WTC11 (cell line): ENCODE measurements around the gene PTPN1. TPM values are rescaled to one million over a fixed set of nuclear protein-coding genes. Genes with fewer than 3 reads are reported as not detected.

Experiments
- ATAC-seq: fragments of 200-7000 bp; cut with Tn5 transposase; 2 replicates; pipeline ENCODE4 v1.10.0; 2021; ENCODE audit warnings: mild to moderate bottlenecking, moderate library complexity
- CTCF ChIA-PET: fragments of 300-600 bp; sonication (Branson Sonifier 250); formaldehyde crosslinking; loops from one replicate; lab custom pipeline; 2021; ENCODE audit warnings: antibody characterized with exemption; lab: Charles Lee
- POLR2A ChIA-PET: fragments of 350-600 bp; sonication (Branson Sonifier 250); formaldehyde crosslinking; loops from one replicate; lab custom pipeline; 2021; ENCODE audit warnings: antibody characterized with exemption; lab: Charles Lee
- DNase-seq: peaks from one replicate; pipeline ENCODE4 v3.0.0; 2021; ENCODE audit warnings: low spot score
- H3K27ac Mint-ChIP-seq: 2 replicates; pipeline ENCODE4 v1.8.0; 2021; ENCODE audit warnings: mixed read lengths
- H3K27me3 Mint-ChIP-seq: 2 replicates; pipeline ENCODE4 v1.8.0; 2021; ENCODE audit warnings: low read depth, mild to moderate bottlenecking, moderate library complexity, mixed read lengths
- H3K36me3 Mint-ChIP-seq: 2 replicates; pipeline ENCODE4 v1.8.0; 2021; ENCODE audit warnings: mixed read lengths
- H3K4me1 Mint-ChIP-seq: 2 replicates; pipeline ENCODE4 v1.8.0; 2022; ENCODE audit warnings: mixed read lengths
- H3K4me3 Mint-ChIP-seq: 2 replicates; pipeline ENCODE4 v1.8.0; 2021; ENCODE audit warnings: mild to moderate bottlenecking, moderate library complexity, mixed read lengths
- H3K9me3 Mint-ChIP-seq: 2 replicates; pipeline ENCODE4 v1.8.0; 2021; ENCODE audit warnings: mixed read lengths
- ATF1 ChIP-seq: sonication (generic); formaldehyde crosslinking; IDR thresholded peaks from 2 replicates; pipeline ENCODE4 v1.8.1; 2023; ENCODE audit warnings: mild to moderate bottlenecking, moderate library complexity, missing genetic modification reagents
- CBFB ChIP-seq: sonication (generic); formaldehyde crosslinking; IDR thresholded peaks from 2 replicates; pipeline ENCODE4 v1.8.1; 2022; ENCODE audit warnings: mild to moderate bottlenecking, low read depth, missing genetic modification reagents
- CREB1 ChIP-seq: sonication (generic); formaldehyde crosslinking; IDR thresholded peaks from 2 replicates; pipeline ENCODE4 v1.8.0; 2023; ENCODE audit warnings: mild to moderate bottlenecking, missing genetic modification reagents
- E2F4 ChIP-seq: sonication (generic); formaldehyde crosslinking; IDR thresholded peaks from 2 replicates; pipeline ENCODE4 v1.8.1; 2022; ENCODE audit warnings: low read depth, mild to moderate bottlenecking, moderate library complexity, missing genetic modification reagents, borderline replicate concordance
- FOXJ3 ChIP-seq: sonication (generic); formaldehyde crosslinking; IDR thresholded peaks from 2 replicates; pipeline ENCODE4 v1.9.0; 2021; ENCODE audit warnings: missing genetic modification reagents, mild to moderate bottlenecking, borderline replicate concordance
- MLX ChIP-seq: sonication (generic); formaldehyde crosslinking; IDR thresholded peaks from 2 replicates; pipeline ENCODE4 v1.8.1; 2023; ENCODE audit warnings: mild to moderate bottlenecking, missing genetic modification reagents, moderate library complexity
- MXD4 ChIP-seq: fragments of 250-450 bp; sonication (Bioruptor Pico); IDR thresholded peaks from 2 replicates; pipeline ENCODE4 v1.8.0; 2021; ENCODE audit warnings: mild to moderate bottlenecking, moderate library complexity, borderline replicate concordance
- MYBL2 ChIP-seq: sonication (generic); formaldehyde crosslinking; IDR thresholded peaks from 2 replicates; pipeline ENCODE4 v1.8.1; 2023; ENCODE audit warnings: mild to moderate bottlenecking, moderate library complexity, missing genetic modification reagents
- NR3C1 ChIP-seq: sonication (generic); formaldehyde crosslinking; conservative IDR thresholded peaks from 2 replicates; pipeline ENCODE4 v1.8.1; 2023; ENCODE audit warnings: low read depth, mild to moderate bottlenecking, missing genetic modification reagents
- OVOL2 ChIP-seq: fragments of 250-450 bp; sonication (Bioruptor Pico); IDR thresholded peaks from 2 replicates; pipeline ENCODE4 v1.9.0; 2021; ENCODE audit warnings: mild to moderate bottlenecking, borderline replicate concordance
- PRRX2 ChIP-seq: fragments of 250-450 bp; sonication (Bioruptor Pico); IDR thresholded peaks from 2 replicates; pipeline ENCODE4 v1.8.0; 2021; ENCODE audit warnings: mild to moderate bottlenecking
- RORB ChIP-seq: fragments of 250-450 bp; sonication (Bioruptor Pico); IDR thresholded peaks from 2 replicates; pipeline ENCODE4 v1.9.0; 2021; ENCODE audit warnings: mild to moderate bottlenecking
- STAT6 ChIP-seq: sonication (generic); formaldehyde crosslinking; conservative IDR thresholded peaks from 2 replicates; pipeline ENCODE4 v1.8.1; 2023; ENCODE audit warnings: mild to moderate bottlenecking, low read depth, missing genetic modification reagents, moderate library complexity
- USF2 ChIP-seq: sonication (generic); formaldehyde crosslinking; IDR thresholded peaks from 2 replicates; pipeline ENCODE4 v1.8.1; 2023; ENCODE audit warnings: mild to moderate bottlenecking, missing genetic modification reagents, moderate library complexity
- ZBTB21 ChIP-seq: sonication (generic); formaldehyde crosslinking; IDR thresholded peaks from 2 replicates; pipeline ENCODE4 v1.8.1; 2023; ENCODE audit warnings: mild to moderate bottlenecking, missing genetic modification reagents, borderline replicate concordance
- ZNF138 ChIP-seq: sonication (generic); formaldehyde crosslinking; conservative IDR thresholded peaks from 2 replicates; pipeline ENCODE4 v1.8.1; 2022; ENCODE audit warnings: mild to moderate bottlenecking, moderate library complexity, missing genetic modification reagents
- ZNF219 ChIP-seq: sonication (generic); formaldehyde crosslinking; IDR thresholded peaks from 2 replicates; pipeline ENCODE4 v1.8.0; 2023; ENCODE audit warnings: missing genetic modification reagents, mild to moderate bottlenecking, borderline replicate concordance
- ZNF396 ChIP-seq: fragments of 250-450 bp; sonication (Bioruptor Pico); IDR thresholded peaks from 2 replicates; pipeline ENCODE4 v1.8.0; 2021; ENCODE audit warnings: mild to moderate bottlenecking, moderate library complexity, borderline replicate concordance
- ZNF416 ChIP-seq: fragments of 250-450 bp; sonication (Bioruptor Pico); IDR thresholded peaks from 2 replicates; pipeline ENCODE4 v1.9.0; 2021; ENCODE audit warnings: mild to moderate bottlenecking, inconsistent platforms
- ZNF671 ChIP-seq: fragments of 250-450 bp; sonication (Bioruptor Pico); IDR thresholded peaks from 2 replicates; pipeline ENCODE4 v1.8.0; 2021; ENCODE audit warnings: mild to moderate bottlenecking
- total RNA-seq: library from RNA; stranded (reverse); gene quantifications from 3 replicates; pipeline ENCODE4 v1.2.3, GENCODE V29; 2021
- TF ChIP-seq, protein P1 (sequence below): sonication (generic); formaldehyde crosslinking; conservative IDR thresholded peaks from 2 replicates; pipeline ENCODE4 v1.8.1; 2022; ENCODE audit warnings: mild to moderate bottlenecking, missing genetic modification reagents
- TF ChIP-seq, protein P2 (sequence below): fragments of 250-450 bp; sonication (Bioruptor Pico); IDR thresholded peaks from 2 replicates; pipeline ENCODE4 v1.9.0; 2021; ENCODE audit warnings: moderate library complexity, mild to moderate bottlenecking, inconsistent platforms, borderline replicate concordance
- TF ChIP-seq, protein P3 (sequence below): fragments of 250-450 bp; sonication (Bioruptor Pico); IDR thresholded peaks from 2 replicates; pipeline ENCODE4 v1.9.0; 2021; ENCODE audit warnings: mild to moderate bottlenecking

The PTPN1 gene
- total RNA-seq, 1 experiment from 2014 or later, result 29.4 TPM

GRCh38 chr20:50562262-50562701 lies 52.1 kb downstream of the PTPN1 start:
- TF ChIP-seq NR3C1 (CRISPR knock-in tag), result no peak
- TF ChIP-seq, protein P1, sequence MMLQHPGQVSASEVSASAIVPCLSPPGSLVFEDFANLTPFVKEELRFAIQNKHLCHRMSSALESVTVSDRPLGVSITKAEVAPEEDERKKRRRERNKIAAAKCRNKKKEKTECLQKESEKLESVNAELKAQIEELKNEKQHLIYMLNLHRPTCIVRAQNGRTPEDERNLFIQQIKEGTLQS (CRISPR knock-in tag), result no peak
- TF ChIP-seq, protein P2, sequence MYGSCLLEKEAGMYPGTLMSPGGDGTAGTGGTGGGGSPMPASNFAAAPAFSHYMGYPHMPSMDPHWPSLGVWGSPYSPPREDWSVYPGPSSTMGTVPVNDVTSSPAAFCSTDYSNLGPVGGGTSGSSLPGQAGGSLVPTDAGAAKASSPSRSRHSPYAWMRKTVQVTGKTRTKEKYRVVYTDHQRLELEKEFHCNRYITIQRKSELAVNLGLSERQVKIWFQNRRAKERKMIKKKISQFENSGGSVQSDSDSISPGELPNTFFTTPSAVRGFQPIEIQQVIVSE (CRISPR knock-in tag), result no peak
- TF ChIP-seq ZNF416 (CRISPR knock-in tag), result no peak
- TF ChIP-seq MXD4 (CRISPR knock-in tag), result no peak
- no peak for TF ChIP-seq PRRX2
- no peak for TF ChIP-seq ZNF138 (CRISPR knock-in tag)
- no peak for TF ChIP-seq MYBL2 (CRISPR knock-in tag)
- TF ChIP-seq ZNF219 (CRISPR knock-in tag), result no peak
- no peak for TF ChIP-seq ATF1
- no peak for TF ChIP-seq USF2 (CRISPR knock-in tag)
- TF ChIP-seq RORB, result no peak
- no peak for TF ChIP-seq ZNF396
- no peak for TF ChIP-seq ZBTB21 (CRISPR knock-in tag)
- TF ChIP-seq E2F4 (CRISPR knock-in tag), result no peak
- no peak for TF ChIP-seq CREB1 (CRISPR knock-in tag)
- H3K36me3 Mint-ChIP-seq, result peaks cover 4% of the 10 kb centered on the region; the same call in 1 of the 2 replicates
- H3K27me3 Mint-ChIP-seq, result no peaks in the 10 kb centered on the region
- H3K27ac Mint-ChIP-seq, result no peak overlapping the region
- CTCF ChIA-PET, result interaction anchor here (0.7 to 2.5 kb wide), 3 partner anchors 13 to 73 kb away, joined by 3 to 8 read pairs (median 3); no protein-coding TSS in a partner anchor
- POLR2A ChIA-PET, result no interaction called here
- no peak overlapping the region for H3K4me3 Mint-ChIP-seq
- no peaks in the 10 kb centered on the region for H3K9me3 Mint-ChIP-seq
- DNase-seq (no peak), ATAC-seq (no peak)
- H3K4me1 Mint-ChIP-seq, result no peaks in the 10 kb centered on the region

- no peaks in the 10 kb centered on the region for H3K27me3 Mint-ChIP-seq
- POLR2A ChIA-PET, result no interaction called here
- DNase-seq, result no peak
- H3K36me3 Mint-ChIP-seq, result peaks cover 7% of the 10 kb centered on the region; the same call in 1 of the 2 replicates
- no peak for ATAC-seq
- H3K4me3 Mint-ChIP-seq, result no peak overlapping the region
- H3K9me3 Mint-ChIP-seq, result no peaks in the 10 kb centered on the region
- H3K4me1 Mint-ChIP-seq, result no peaks in the 10 kb centered on the region
- H3K27ac Mint-ChIP-seq, result no peak overlapping the region
- CTCF ChIA-PET, result interaction anchor here (2.5 kb wide), 1 partner anchor 25 kb away, joined by 8 read pairs; no protein-coding TSS in a partner anchor
- TF ChIP-seq, protein P3, sequence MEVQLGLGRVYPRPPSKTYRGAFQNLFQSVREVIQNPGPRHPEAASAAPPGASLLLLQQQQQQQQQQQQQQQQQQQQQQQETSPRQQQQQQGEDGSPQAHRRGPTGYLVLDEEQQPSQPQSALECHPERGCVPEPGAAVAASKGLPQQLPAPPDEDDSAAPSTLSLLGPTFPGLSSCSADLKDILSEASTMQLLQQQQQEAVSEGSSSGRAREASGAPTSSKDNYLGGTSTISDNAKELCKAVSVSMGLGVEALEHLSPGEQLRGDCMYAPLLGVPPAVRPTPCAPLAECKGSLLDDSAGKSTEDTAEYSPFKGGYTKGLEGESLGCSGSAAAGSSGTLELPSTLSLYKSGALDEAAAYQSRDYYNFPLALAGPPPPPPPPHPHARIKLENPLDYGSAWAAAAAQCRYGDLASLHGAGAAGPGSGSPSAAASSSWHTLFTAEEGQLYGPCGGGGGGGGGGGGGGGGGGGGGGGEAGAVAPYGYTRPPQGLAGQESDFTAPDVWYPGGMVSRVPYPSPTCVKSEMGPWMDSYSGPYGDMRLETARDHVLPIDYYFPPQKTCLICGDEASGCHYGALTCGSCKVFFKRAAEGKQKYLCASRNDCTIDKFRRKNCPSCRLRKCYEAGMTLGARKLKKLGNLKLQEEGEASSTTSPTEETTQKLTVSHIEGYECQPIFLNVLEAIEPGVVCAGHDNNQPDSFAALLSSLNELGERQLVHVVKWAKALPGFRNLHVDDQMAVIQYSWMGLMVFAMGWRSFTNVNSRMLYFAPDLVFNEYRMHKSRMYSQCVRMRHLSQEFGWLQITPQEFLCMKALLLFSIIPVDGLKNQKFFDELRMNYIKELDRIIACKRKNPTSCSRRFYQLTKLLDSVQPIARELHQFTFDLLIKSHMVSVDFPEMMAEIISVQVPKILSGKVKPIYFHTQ (CRISPR knock-in tag), result no peak
- no peak for TF ChIP-seq ATF1
- TF ChIP-seq CBFB (CRISPR knock-in tag), result no peak
- no peak for TF ChIP-seq STAT6 (CRISPR knock-in tag)
- no peak for TF ChIP-seq MLX
- TF ChIP-seq FOXJ3, result no peak
- no peak for TF ChIP-seq USF2 (CRISPR knock-in tag)
- TF ChIP-seq OVOL2 (CRISPR knock-in tag), result no peak
- TF ChIP-seq ZNF671 (CRISPR knock-in tag), result no peak
- TF ChIP-seq, protein P2 (CRISPR knock-in tag), result no peak
Observed at GRCh38 chr20:50563133-50563944, 53.2 kb downstream of the PTPN1 start.
